BJ (cell line): ENCODE results near the gene WIZ. TPM values are rescaled to one million over a fixed set of nuclear protein-coding genes. Genes with fewer than 3 reads are reported as not detected.

Source experiments
- CTCF ChIA-PET: fragments of 350-600 bp; formaldehyde crosslinking; extraction: SDS; loops from one replicate; lab custom pipeline; 2021; ENCODE audit warnings: antibody characterized with exemption, inconsistent platforms; lab: Yijun Ruan, JAX
- POLR2A ChIA-PET: fragments of 300-600 bp; sonication (Branson Sonifier 250); formaldehyde crosslinking; extraction: SDS; loops from one replicate; lab custom pipeline; 2021; ENCODE audit warnings: antibody characterized with exemption; lab: Charles Lee
- DNase-seq: peaks from one replicate; pipeline ENCODE4 v3.0.0-alpha.2; 2011; ENCODE audit warnings: low read depth
- H3K27me3 ChIP-seq: 2 replicates; pipeline ENCODE4 v1.6.0; 2011; ENCODE audit warnings: low read length; ENCODE audit not compliant: control insufficient read depth, insufficient read depth
- H3K36me3 ChIP-seq: 2 replicates; pipeline ENCODE4 v1.5.1; 2011; ENCODE audit warnings: low read length; ENCODE audit not compliant: control insufficient read depth, insufficient read depth
- H3K4me3 ChIP-seq: 2 replicates; pipeline ENCODE4 v1.5.1; 2011; ENCODE audit warnings: low read depth, mild to moderate bottlenecking, control low read depth, low read length
- CTCF ChIP-seq: IDR thresholded peaks from 2 replicates; pipeline ENCODE4 v1.5.1; 2011; ENCODE audit warnings: low read depth, mild to moderate bottlenecking, control low read depth, inconsistent platforms, low read length, moderate library complexity; ENCODE audit not compliant: insufficient read depth
- polyA plus RNA-seq: library from polyadenylated mRNA; depleted of rRNA; stranded (reverse); fragments of >200 nt; gene quantifications from 2 replicates; pipeline ENCODE4 v1.2.3, GENCODE V29; 2011

The WIZ gene
- polyA plus RNA-seq, 1 experiment: 10.9 TPM

GRCh38 chr19:15456441-15456840 is 6.7 kb upstream of the WIZ start:
- ChIA-PET POLR2A (no interaction called here), CTCF (interaction anchor here (1.2 kb wide), 1 partner anchor 19 kb away, joined by 3 read pairs; no protein-coding TSS in a partner anchor)
- Histone ChIP-seq H3K27me3 (peaks cover 12% of the 10 kb centered on the region), H3K4me3 (no peak overlapping the region), H3K36me3 (no peaks in the 10 kb centered on the region)
- TF ChIP-seq CTCF: no peak
- no peak for DNase-seq

GRCh38 chr19:15455996-15456395 is 6.2 kb upstream of the WIZ start:
- no peak for DNase-seq
- POLR2A ChIA-PET: no interaction called here
- CTCF ChIA-PET: interaction anchor here (0.7 kb wide), 1 partner anchor 9 kb away, joined by 3 read pairs; the partner anchor contains the start of gene RASAL3
- H3K27me3 ChIP-seq: peaks cover 12% of the 10 kb centered on the region
- TF ChIP-seq CTCF: no peak
- H3K36me3 ChIP-seq: no peaks in the 10 kb centered on the region
- no peak overlapping the region for H3K4me3 ChIP-seq

GRCh38 chr19:15453906-15454860 is 4.4 kb upstream of the WIZ start:
- peak; percentile 17; the same call in 1 of the 2 replicates for TF ChIP-seq CTCF
- CTCF ChIA-PET: interaction anchor here (0.6 to 1.2 kb wide), 2 partner anchors 13 to 332 kb away, joined by 3 to 4 read pairs; no protein-coding TSS in a partner anchor
- DNase-seq: no peak
- H3K4me3 ChIP-seq: no peak overlapping the region
- peaks cover 12% of the 10 kb centered on the region for H3K27me3 ChIP-seq
- no peaks in the 10 kb centered on the region for H3K36me3 ChIP-seq
- POLR2A ChIA-PET: no interaction called here

GRCh38 chr19:15453091-15453578 is 3.4 kb upstream of the WIZ start:
- peak overlapping the region; percentile 41 for H3K4me3 ChIP-seq
- ChIA-PET POLR2A (no interaction called here), CTCF (no interaction called here)

More at GRCh38 chr19:15453091-15453578, 3.4 kb upstream of the WIZ start:
- H3K36me3 ChIP-seq: no peaks in the 10 kb centered on the region
- H3K27me3 ChIP-seq: peaks cover 8% of the 10 kb centered on the region
- DNase-seq: no peak
- TF ChIP-seq CTCF: peak; percentile 37; the same call in 1 of the 2 replicates
